ENCODE results near the gene MMP28.

DNA sequence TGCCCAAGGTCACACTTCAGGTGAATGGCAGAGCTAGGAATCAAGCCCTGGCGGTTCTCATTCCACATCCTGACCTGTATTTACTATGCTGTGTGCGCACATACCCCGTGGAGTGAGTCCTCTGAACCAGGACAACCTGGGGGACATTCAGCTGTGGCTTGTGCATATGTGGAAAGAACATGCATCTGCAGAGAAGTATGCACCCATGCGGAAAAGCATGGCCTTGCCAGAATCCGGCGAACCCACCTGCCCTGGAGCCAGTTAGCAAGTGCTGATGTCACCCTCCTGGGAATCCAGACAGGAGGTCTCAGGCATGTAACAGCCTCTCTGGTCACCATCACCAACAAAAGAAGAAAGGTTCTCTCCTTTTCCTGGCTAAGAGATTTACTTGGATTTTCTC is 62.1 kb downstream of the MMP28 start:
- TF ChIP-seq POLR2AphosphoS5 (IDR thresholded peaks at IDR 0.05; ENCODE audit: low read depth, low read length) = no peak
- no peak for TF ChIP-seq POLR2A (IDR thresholded peaks at IDR 0.05; ENCODE audit: low read depth, low read length)

All from GM12892 (cell line).